Measurements from ENCODE around the gene SAP25.

SAP25 gene

GRCh38 chr7:100599911-100600729 is 26.4 kb upstream of the SAP25 start:
- in situ Hi-C loops (cut with HindIII; ENCODE audit: low pct_ligation_motif_present, low pct_unique_long_range_greater_than_20kb, low sequenced_read_pairs): no loop called here
- no peak for DNase-seq

DNA sequence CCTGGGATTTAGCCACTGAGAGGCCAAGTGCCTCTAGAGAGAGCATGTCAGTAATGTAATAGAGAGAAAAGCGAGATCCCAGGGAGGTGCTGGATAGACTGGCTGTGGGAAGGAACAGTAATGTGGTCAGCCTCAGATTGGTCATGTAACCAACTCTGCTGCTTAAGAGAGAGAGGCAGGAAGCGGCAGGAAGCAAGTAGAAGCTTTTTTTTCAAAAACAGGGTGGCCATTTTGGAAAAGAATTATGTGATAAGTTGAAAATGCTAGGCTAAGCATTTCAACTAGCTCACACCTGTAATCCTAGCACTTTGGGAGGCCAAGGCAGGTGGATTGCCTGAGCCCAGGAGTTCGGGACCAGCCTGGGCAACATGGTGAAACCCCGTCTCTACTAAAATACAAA is 24.7 kb upstream of the SAP25 start:
- DNase-seq: no peak
- in situ Hi-C loops (cut with HindIII; ENCODE audit: low pct_ligation_motif_present, low pct_unique_long_range_greater_than_20kb, low sequenced_read_pairs): no loop called here

DNA sequence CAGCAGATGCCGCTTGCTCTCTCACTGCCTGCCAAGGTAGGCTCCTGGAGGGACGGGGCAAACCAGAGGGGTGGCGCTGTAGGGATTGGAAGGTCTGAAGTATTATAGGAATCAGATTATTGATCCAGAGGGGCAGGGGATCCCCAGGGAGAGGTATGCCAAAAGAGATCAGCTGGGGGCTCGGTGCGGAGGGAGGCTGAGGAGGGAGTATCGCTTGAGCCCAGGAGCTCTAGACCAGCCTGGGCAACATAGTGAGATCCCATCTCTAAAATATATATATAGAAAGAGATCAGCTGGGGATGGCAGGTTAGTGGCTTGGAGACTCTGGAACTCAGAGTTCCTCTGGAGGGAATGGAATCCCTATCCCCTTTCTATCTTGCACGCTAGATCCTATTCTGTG is 21.5 kb upstream of the SAP25 start:
- in situ Hi-C loops (cut with HindIII; ENCODE audit: low pct_ligation_motif_present, low pct_unique_long_range_greater_than_20kb, low sequenced_read_pairs): no loop called here
- DNase-seq: no peak

GRCh38 chr7:100591596-100591995 is 17.9 kb upstream of the SAP25 start:
- DNase-seq: no peak
- in situ Hi-C loops (cut with HindIII; ENCODE audit: low pct_ligation_motif_present, low pct_unique_long_range_greater_than_20kb, low sequenced_read_pairs): no loop called here

- DNase-seq: no peak
- in situ Hi-C loops (cut with HindIII; ENCODE audit: low pct_ligation_motif_present, low pct_unique_long_range_greater_than_20kb, low sequenced_read_pairs): no loop called here
Measured at GRCh38 chr7:100590077-100590737, 16.5 kb upstream of the SAP25 start.

DNA sequence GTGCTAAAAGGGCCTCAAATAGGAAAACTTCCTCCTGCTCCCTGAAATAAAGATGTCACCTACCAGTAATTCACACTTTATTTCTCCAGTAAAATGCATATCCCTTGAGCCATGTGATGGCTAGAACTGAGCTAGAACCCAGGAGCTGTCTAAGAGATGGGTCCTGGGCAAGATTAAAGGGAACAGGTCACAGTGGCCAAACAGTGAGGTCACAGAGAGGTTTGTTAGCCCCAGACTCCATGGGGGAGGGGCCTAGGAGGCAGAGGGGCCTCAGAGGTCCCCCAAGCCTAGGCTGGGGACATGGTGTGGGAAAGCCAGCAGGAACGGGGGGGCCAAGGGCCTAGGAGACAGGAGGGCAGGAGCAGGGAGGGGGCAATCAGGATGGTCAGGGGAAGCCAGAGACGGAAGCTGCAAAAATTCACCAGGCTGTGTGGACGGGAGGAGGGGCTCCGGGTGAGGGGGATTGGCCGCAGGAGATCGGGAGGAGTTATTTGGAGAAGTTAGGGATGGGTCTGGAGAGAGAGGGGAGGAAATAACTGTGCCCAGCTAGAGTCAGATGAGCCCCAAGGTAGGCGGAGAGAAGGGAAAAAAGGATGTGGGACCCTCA is 15.7 kb upstream of the SAP25 start:
- DNase-seq: no peak
- in situ Hi-C loops (cut with HindIII; ENCODE audit: low pct_ligation_motif_present, low pct_unique_long_range_greater_than_20kb, low sequenced_read_pairs): no loop called here

- peak; percentile 60 for DNase-seq
- in situ Hi-C loops (cut with HindIII; ENCODE audit: low pct_ligation_motif_present, low pct_unique_long_range_greater_than_20kb, low sequenced_read_pairs): no loop called here
Measured at GRCh38 chr7:100588438-100588837, 14.7 kb upstream of the SAP25 start.

DNA sequence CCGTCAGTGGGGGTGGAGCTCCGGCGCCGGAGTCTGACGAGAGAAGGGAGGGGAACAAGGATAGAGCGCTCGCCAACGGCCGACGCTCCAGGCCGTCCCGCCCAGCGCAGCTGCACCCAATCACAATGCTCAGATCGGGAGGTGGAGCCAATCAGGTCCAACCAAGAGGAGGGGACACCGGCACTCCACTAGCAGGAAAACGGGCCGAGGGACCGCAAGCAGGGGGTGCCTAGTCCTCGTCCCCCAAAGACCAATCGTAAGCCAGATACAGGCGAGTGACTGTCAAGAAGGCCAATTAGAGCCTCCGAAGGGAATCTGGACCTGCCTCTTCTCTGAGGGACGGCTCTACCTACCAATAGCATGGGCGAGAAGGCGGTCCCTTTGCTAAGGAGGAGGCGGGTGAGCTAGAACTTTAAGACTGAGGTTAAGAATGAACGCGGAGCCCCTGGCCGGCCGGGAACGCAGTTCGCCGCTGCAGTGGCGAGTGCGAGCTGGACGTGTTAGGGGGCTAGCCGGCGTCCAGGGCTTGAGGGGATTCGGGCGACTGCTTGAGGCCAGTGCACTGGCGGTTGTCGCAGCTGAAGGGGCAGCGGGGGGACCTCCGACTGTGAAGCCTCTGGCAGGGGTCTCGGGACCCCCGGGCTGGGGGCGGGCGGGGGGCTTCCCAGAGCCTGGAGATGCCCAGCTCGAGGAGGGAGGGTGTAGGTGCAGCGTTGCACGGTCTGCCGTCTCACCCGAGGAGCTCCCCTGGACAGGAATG is 12.7 kb upstream of the SAP25 start, which contains the start of gene FBXO24:
Gene FBXO24 (plus strand): TSS at position 63 of the 760 bp plus-strand sequence. CDS start 298 bp downstream, at position 361.
- DNase-seq: peak; percentile 100
- in situ Hi-C loops (cut with HindIII; ENCODE audit: low pct_ligation_motif_present, low pct_unique_long_range_greater_than_20kb, low sequenced_read_pairs): no loop called here

- DNase-seq: peak; percentile 46
- in situ Hi-C loops (cut with HindIII; ENCODE audit: low pct_ligation_motif_present, low pct_unique_long_range_greater_than_20kb, low sequenced_read_pairs): no loop called here
Measured at GRCh38 chr7:100585511-100586265, 12.0 kb upstream of the SAP25 start, which contains the start of gene LRCH4. LRCH4 (minus strand) TSS chr7:100586129; CDS start chr7:100586100, 29 bp downstream.

DNA sequence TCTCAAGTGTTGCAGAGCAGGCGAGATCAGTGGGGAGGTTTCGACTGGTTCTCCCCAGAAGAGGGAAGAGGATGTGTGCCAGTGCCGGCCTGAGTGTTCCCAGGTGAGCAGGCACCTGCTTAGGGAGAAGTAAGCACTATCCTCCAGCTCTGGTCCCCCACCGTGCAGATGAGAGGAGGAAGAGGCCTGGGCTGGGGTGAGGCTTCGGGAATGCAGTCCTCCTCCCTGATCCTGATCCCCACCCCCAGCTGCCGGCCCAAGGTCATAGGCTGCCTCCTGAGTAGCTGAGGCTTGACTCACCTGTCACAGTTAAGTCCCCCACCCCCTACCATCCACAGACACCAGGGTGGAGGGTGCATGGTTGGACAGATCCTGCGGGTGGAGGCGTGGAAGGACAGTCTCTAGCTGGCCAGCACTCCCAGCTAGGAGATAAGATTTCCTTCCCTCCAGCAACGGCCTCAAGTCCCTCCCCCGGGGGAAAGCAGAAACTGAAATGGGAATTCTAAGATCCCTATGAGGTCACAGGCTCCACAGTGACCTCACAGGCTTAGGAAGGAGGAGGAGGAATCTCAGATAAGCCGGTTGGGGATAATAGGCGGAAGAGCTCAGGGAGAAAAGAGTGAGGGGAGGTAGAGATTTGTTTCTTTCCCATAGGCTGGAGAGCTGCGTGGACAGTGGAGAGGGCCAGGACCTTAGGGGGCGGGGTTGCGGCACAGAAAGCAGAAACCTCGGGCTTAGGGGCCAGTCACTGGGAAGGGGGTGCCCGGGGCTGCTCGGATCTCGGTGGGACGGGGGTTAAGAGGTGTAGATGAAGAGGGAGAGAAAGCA is 11.2 kb upstream of the SAP25 start:
- DNase-seq: peak; percentile 60
- in situ Hi-C loops (cut with HindIII; ENCODE audit: low pct_ligation_motif_present, low pct_unique_long_range_greater_than_20kb, low sequenced_read_pairs): no loop called here

- no peak for DNase-seq
- in situ Hi-C loops (cut with HindIII; ENCODE audit: low pct_ligation_motif_present, low pct_unique_long_range_greater_than_20kb, low sequenced_read_pairs): no loop called here
Measured at GRCh38 chr7:100584054-100584682, 10.5 kb upstream of the SAP25 start.

DNA sequence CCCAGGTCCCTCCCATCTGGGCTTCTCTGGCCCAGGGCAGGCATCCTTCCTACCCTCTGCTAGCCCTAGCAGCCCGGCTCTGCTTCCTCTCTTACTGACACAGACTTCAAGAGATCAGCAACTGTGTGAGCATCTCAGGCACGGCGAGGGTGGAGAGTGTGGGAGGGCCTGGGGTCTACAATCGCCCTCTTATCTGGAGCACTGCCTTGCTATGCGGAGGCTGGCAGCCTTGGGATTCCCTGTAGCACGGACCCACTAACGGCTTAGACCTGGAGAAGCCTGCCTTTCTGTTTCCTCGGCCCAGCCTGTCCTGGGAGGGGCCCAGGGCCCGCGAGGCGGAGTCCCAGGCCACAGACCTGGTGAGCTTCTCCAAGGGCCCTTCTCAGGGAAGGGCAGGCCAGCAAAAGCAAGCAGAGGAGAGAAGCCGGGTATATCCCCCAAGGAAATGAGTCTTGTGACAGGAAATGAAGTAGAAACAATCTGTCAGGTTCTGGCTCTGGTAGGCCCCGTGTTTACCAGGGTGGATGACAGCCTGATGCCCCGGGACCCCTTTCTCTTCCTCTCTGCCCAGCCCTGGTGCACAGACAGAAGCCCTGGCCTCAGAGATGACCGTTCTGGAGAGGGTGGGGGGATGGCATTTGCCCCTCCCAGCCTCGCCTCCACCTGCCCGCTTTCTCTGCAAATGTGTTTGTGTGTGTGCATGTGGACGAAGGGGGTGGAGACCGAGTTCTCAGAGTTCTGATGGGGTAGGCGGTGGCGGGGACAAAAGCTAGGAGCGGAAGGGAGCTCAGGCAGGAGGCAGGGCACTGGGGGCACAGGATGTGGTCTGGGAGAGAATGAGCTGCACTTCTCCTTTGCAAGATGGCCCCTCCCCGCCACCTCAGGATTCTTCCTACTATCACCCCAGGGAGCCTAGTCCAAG is 9.7 kb upstream of the SAP25 start:
- in situ Hi-C loops (cut with HindIII; ENCODE audit: low pct_ligation_motif_present, low pct_unique_long_range_greater_than_20kb, low sequenced_read_pairs): no loop called here
- DNase-seq: no peak

DNA sequence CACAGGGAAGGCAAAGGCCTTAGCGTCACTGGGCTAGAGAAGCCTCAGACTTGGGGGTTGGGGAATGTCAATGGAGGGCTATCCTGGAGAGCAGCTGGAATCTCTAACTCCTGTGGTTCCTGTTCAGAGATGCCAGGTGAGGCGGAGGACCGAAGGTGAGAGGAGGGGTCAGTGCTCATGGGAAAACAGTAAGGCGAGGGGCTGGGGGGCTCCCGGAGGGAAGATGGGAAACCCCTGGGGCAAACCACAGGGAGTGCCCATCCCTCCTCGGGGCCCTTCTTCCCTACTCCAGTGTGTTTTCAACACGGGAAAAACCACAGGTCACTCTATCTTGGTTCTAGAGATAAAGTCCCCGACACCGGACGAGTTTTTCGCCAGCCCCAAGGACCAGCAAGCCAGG is 8.9 kb upstream of the SAP25 start:
- no peak for DNase-seq
- in situ Hi-C loops (cut with HindIII; ENCODE audit: low pct_ligation_motif_present, low pct_unique_long_range_greater_than_20kb, low sequenced_read_pairs): no loop called here

- DNase-seq: no peak
- in situ Hi-C loops (cut with HindIII; ENCODE audit: low pct_ligation_motif_present, low pct_unique_long_range_greater_than_20kb, low sequenced_read_pairs): no loop called here
Measured at GRCh38 chr7:100582041-100582579, 8.4 kb upstream of the SAP25 start.

GRCh38 chr7:100580466-100581283 is 7.0 kb upstream of the SAP25 start:
- in situ Hi-C loops (cut with HindIII; ENCODE audit: low pct_ligation_motif_present, low pct_unique_long_range_greater_than_20kb, low sequenced_read_pairs): no loop called here
- DNase-seq: no peak

All from ACHN (cell line).